Measurements from ENCODE around the gene SF3B5.
"Not testable (repeated sequence)": the region's sequence is repeated elsewhere in the genome, so short reads cannot be mapped to it uniquely, and the experiment has no call there.

Gene SF3B5

GRCh38 chr6:144139817-144140216, 44.4 kb upstream of the SF3B5 start:
- no peak overlapping the region for H3K4me3 ChIP-seq (ENCODE audit: low read depth, low read length)
- DNase-seq (ENCODE audit: low read depth) = no peak
- in situ Hi-C loops (cut with HindIII; ENCODE audit: low sequenced_read_pairs) = no loop called here
- no peak for TF ChIP-seq CTCF (IDR thresholded peaks at IDR 0.05; ENCODE audit: low read depth, low read length, missing control alignments)

GRCh38 chr6:144138542-144138941, 43.2 kb upstream of the SF3B5 start:
- H3K4me3 ChIP-seq (ENCODE audit: low read depth, low read length) = no peak overlapping the region
- peak; percentile 13 for DNase-seq (ENCODE audit: low read depth)
- in situ Hi-C loops (cut with HindIII; ENCODE audit: low sequenced_read_pairs) = no loop called here
- TF ChIP-seq CTCF (IDR thresholded peaks at IDR 0.05; ENCODE audit: low read depth, low read length, missing control alignments) = no peak

GRCh38 chr6:144134737-144135136, 39.4 kb upstream of the SF3B5 start:
- TF ChIP-seq CTCF (IDR thresholded peaks at IDR 0.05; ENCODE audit: low read depth, low read length, missing control alignments) = no peak

GRCh38 chr6:144134176-144134575, 38.8 kb upstream of the SF3B5 start:
- no peak for TF ChIP-seq CTCF (IDR thresholded peaks at IDR 0.05; ENCODE audit: low read depth, low read length, missing control alignments)
- H3K4me3 ChIP-seq (ENCODE audit: low read depth, low read length) = no peak overlapping the region
- in situ Hi-C loops (cut with HindIII; ENCODE audit: low sequenced_read_pairs) = no loop called here
- no peak for DNase-seq (ENCODE audit: low read depth)

More at GRCh38 chr6:144134737-144135136, 39.4 kb upstream of the SF3B5 start:
- DNase-seq (ENCODE audit: low read depth) = no peak
- H3K4me3 ChIP-seq (ENCODE audit: low read depth, low read length) = no peak overlapping the region
- in situ Hi-C loops (cut with HindIII; ENCODE audit: low sequenced_read_pairs) = no loop called here

GRCh38 chr6:144133225-144133821, 38.0 kb upstream of the SF3B5 start:
- DNase-seq (ENCODE audit: low read depth) = no peak
- TF ChIP-seq CTCF (IDR thresholded peaks at IDR 0.05; ENCODE audit: low read depth, low read length, missing control alignments) = no peak
- in situ Hi-C loops (cut with HindIII; ENCODE audit: low sequenced_read_pairs) = no loop called here
- no peak overlapping the region for H3K4me3 ChIP-seq (ENCODE audit: low read depth, low read length)

- DNase-seq (ENCODE audit: low read depth); in situ Hi-C loops (cut with HindIII; ENCODE audit: low sequenced_read_pairs); H3K4me3 ChIP-seq (ENCODE audit: low read depth, low read length): not testable (repeated sequence)
Observed at GRCh38 chr6:144132167-144132690, 36.9 kb upstream of the SF3B5 start.

- no peak for TF ChIP-seq CTCF (IDR thresholded peaks at IDR 0.05; ENCODE audit: low read depth, low read length, missing control alignments)
- in situ Hi-C loops (cut with HindIII; ENCODE audit: low sequenced_read_pairs) = no loop called here
- H3K4me3 ChIP-seq (ENCODE audit: low read depth, low read length) = no peak overlapping the region
- DNase-seq (ENCODE audit: low read depth) = peak; percentile 9
Observed at GRCh38 chr6:144131248-144131709, 35.9 kb upstream of the SF3B5 start.
